ENCODE data around the gene GREB1.

The GREB1 gene

GRCh38 chr2:11540996-11541692, 7.3 kb downstream of the GREB1 start:
- no peak for DNase-seq

DNA sequence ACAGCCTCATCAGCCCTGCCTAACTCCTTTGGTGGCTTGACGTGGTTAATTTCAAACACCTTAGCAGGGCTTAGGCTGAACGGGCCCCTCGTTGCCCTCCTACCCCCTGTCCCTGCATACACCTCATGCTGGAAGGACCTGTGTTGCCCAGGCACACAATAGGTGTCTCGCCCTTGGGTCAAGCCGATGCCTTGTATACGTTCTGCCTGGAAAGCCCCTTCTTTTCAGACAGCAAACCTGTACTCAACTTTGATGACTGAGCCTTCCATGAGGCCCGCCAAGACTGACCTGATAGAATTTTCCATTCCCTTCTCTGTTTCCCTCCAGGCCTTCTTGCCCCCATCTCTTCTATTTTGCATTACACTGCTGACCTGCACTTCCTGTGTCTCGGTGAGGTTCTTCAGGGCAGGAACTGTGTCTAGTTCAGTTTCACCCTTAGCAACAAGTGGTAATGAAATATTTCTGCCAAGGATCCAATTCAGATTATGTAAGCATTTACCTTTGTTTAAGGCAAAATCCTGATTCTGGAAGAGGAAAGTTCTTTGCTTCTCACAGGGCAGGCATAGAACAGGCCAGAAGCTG, 7.9 kb downstream of the GREB1 start:
- DNase-seq = no peak

GRCh38 chr2:11542275-11542819, 8.5 kb downstream of the GREB1 start:
- no peak for DNase-seq

GRCh38 chr2:11543337-11544216, 9.7 kb downstream of the GREB1 start:
- DNase-seq = no peak

- no peak for DNase-seq
These were observed 12.2 kb downstream of the GREB1 start for GRCh38 chr2:11546072-11546471.

- no peak for DNase-seq
These were observed 14.2 kb downstream of the GREB1 start for GRCh38 chr2:11547912-11548497.

DNA sequence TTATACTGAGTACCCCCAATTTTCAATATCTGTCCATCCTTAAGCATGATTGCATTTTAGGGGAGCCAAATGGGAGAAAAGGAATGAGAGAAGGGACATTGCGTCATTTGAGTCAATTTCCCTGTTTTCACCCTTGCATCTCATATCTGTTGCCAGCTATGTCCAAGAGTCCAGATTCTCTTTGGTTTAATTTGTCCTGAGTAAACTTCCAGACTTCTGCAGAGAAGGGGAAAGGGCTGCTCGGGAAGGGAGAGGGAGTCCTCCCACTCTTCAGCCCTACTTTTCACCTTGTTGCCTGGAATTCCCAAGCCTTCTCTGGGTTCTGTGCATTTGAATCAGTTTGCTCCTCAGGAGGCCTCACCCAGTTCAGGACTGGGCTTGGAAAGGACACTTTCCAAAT, 16.5 kb downstream of the GREB1 start:
- no peak for DNase-seq

DNA sequence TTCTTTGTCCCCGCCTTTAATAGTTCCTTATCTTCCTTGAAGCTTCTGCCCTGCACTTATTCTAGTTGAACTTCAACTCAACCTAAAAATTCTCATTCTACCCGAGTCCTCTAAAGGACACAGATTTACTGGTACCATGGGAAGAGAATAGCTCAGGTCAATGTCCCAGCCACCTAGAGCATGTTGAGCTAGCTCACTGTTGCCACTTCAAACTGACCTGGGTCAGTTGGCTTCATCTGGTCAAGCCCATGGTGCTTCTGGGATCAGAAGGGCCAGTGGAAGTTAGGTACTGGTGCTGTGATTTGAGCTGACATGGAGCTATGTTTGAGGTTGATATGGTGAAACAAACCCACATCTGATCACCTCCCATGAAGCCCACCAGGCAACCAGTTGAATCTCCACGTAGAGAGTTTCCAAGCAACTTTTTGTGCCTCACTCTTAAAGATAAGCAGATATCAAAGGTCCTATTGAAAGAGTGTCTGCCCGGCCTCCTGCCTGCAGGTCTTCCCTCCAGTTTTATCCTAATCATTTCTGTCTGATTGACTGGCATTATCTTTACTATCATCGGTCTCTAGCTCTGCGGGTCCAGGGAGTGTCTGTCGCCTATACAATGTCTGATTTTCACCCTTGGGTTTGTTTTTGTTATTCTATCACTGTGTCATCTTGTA, 17.2 kb downstream of the GREB1 start:
- DNase-seq = no peak

DNA sequence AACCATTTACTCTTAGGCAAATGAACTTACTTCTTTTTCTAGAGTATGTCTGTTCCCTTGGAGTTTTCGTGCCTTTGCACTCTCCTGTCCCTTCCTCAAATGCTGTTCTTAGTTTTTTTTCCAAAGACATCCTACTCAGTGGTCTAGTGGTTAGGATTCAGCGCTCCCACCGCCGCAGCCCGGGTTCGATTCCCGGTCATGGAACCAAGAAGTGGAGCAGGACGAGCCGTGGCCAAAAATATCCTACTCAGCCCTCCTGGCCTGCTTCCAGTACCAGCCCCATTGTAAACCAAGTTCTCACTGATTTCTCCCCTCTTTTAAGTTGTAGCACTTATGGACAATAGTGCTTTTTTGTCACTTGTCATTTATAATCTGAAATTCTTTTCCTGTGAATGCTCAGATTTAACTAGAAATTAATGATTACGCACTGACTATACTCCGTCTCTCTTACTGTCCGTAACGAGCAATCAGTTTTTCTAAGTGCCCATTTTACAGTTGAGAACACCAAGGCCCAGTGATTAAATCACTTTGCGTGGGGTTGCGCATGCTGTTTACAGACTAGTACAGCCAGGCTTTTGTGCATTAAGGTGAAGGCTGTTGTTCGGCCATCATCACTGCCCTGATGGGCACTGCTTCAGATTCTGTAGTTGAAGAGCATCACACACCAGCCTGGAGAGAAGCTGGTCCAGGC, 17.9 kb downstream of the GREB1 start:
- no peak for DNase-seq

DNA sequence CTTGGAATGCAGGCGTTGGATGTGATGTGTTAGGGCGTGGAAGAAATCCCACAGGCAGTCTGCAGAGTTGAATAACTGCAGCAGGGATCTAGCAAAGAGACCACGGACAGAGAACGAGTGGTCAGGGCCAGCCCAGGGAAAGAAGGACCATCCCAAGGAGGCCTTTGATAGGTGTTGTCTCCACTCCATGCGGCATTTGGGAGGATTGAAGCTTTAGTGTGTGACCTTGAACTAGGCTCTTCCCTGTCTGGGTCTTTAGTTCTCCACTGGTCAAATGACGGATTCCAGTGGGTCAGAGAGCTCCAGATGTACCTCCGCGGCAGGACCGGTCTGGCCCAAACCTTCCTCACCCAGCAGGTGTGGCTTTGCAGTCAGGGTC, 18.4 kb downstream of the GREB1 start:
- no peak for DNase-seq

DNA sequence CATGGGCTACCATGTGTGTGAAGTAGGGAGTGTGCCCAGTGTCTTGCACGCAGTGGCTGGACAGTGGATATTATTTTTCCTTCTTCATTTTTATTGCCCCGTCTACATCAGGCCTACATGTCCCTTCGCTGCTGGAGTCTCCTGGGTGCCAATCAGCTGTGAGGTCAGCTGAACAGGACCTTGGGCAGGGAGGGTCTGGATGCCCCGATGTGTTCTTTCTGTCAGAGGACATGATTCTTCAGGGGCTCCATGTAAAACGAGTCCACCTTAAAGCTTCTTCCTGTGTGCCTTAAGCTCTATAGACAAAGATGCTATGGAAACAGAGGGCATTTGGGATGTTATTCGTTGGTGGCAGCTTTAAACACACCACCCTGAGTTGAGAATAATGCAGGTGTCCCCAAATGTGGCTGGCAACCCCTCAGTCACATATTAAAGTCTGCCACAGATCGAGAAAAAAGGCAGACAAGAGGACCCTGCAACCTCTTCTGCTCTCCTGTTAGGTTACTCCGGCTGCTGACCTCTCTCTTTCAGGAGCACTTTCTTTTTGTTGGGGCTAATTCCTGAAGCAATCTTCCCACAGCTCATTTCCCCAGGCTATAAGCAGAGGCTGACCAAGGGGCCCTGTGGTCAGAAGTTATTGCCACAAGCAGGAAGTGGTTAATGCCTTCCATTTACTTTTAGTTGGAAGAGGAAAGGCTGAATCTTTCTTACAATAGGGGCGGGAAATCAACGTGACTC, 20.0 kb downstream of the GREB1 start:
- DNase-seq = no peak

DNA sequence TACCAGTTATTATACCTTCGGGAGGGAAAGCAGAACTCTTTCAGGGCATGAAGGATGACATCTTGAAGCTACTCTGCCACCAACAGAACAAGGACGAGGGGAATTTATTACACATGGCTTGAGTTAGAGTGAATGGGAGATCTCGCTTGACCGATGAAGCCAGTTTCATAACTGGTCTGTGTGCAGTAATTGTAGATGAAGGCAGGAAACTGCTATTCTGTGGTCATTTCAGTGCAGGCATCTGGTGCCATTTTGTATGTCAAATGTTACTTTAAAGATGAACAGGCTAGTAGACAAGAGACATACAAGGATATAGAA, 20.5 kb downstream of the GREB1 start:
- no peak for DNase-seq

- no peak for DNase-seq
These were observed 22.4 kb downstream of the GREB1 start for GRCh38 chr2:11556101-11556806.

- DNase-seq = no peak
These were observed 24.5 kb downstream of the GREB1 start for GRCh38 chr2:11558214-11558886.

- no peak for DNase-seq
These were observed 25.4 kb downstream of the GREB1 start for GRCh38 chr2:11559066-11559785.

DNA sequence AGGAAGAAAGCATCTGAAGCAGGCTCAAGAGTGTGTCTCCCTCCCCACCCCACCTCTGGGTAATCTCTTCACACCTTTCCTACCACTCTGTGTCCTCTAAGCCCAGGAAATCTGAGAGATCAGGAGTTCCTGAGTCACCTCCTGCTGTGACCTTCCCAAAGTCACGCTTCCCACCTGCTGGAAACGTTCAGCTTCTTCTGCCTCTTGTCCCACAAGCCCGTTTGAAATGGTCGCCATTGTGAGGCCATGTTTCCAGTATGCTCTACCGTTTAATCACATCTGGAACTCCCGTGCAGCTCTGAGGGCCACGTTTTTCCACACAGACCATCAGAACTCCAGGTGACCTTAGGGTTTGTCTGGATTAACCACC, 25.9 kb downstream of the GREB1 start:
- DNase-seq = no peak

DNA sequence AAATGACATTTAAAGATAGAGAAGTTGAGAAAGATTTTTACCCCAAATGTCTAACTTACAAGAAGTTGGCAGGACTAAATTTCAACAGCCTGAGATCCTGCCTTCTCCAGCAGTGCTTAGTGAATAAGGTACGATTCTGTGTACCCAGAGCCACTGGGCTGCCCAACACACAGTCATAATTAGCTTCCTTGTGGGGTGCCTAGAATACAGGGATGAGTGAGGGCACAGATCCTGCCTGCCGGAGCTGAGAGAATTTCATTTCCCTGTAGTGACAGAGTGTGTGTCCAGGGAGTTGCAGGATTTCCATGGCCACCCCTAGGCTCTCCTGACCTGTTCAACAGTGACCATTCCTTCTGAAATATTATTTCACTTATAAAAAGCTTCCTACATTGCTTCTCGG, 27.0 kb downstream of the GREB1 start:
- no peak for DNase-seq

- DNase-seq = no peak
These were observed 28.2 kb downstream of the GREB1 start for GRCh38 chr2:11562011-11562410.

DNA sequence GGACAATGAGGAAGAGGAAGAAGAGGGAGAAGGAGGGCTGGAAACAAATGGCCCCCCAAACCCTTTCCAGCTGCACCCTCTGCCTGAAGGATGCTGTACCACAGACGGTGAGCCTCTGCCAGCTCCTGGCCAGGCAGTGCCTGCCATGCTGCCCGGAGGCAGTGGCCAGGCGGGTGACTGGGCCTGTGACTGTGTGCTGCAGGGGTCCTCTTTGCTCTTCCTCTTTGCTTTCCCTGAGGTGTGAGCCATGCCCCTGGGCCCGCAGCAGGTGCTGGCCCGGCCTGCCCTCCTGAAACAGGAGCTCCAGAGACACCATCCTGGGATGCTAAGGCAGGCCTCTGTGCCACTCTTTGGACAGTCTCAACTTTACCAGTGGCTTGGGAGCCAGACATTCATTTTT, 28.6 kb downstream of the GREB1 start:
- no peak for DNase-seq

Measured in NK-92 treated with Interleukin-12 subunit alpha and Interleukin-12 subunit beta, amount 100 ng/mL, for 24 hours (cell line).